PC-3 (cell line): ENCODE data around the gene DIAPH3. TPM values are rescaled to one million over a fixed set of nuclear protein-coding genes. Genes with fewer than 3 reads are reported as not detected.

Experiments
- ATAC-seq: fragments of 200-7000 bp; cut with Tn5 transposase; 2 replicates; pipeline ENCODE4 v1.9.1; 2020; ENCODE audit warnings: mild to moderate bottlenecking, moderate library complexity
- BruUV-seq: library from RNA; stranded (reverse); fragments of 400-500 nt; replicated peaks from 2 replicates; lab custom pipeline; 2021; lab: Mats Ljungman, UMichigan
- CTCF ChIA-PET: fragments of 300-600 bp; sonication (Branson Sonifier 250); formaldehyde crosslinking; loops from one replicate; lab custom pipeline; 2022; ENCODE audit warnings: antibody characterized with exemption; lab: Charles Lee
- POLR2A ChIA-PET: fragments of 300-600 bp; sonication (Branson Sonifier 250); formaldehyde crosslinking; loops from one replicate; lab custom pipeline; 2022; ENCODE audit warnings: antibody characterized with exemption; ENCODE audit not compliant: unreplicated experiment; lab: Charles Lee
- DNase-seq: peaks from one replicate; pipeline ENCODE4 v3.0.0-alpha.2; 2015
- H2AFZ ChIP-seq: fragments of 300-600 bp; sonication (generic); 2 replicates; pipeline ENCODE4 v1.6.0; 2016; ENCODE audit warnings: antibody characterized with exemption, low read length
- H3F3A ChIP-seq: fragments of 300-600 bp; sonication (generic); one replicate; pipeline ENCODE4 v1.6.0; 2017; ENCODE audit warnings: antibody characterized with exemption, low read length, control low read depth, mild to moderate bottlenecking; ENCODE audit not compliant: unreplicated experiment
- H3K27ac ChIP-seq: fragments of 300-600 bp; sonication (generic); 2 replicates; pipeline ENCODE4 v1.5.1; 2016; ENCODE audit warnings: mild to moderate bottlenecking, low read length
- H3K27me3 ChIP-seq: fragments of 300-600 bp; sonication (generic); 2 replicates; pipeline ENCODE4 v1.6.1; 2016; ENCODE audit warnings: low read length, mixed read lengths
- H3K36me3 ChIP-seq: fragments of 300-600 bp; sonication (generic); 2 replicates; pipeline ENCODE4 v1.6.1; 2016; ENCODE audit warnings: low read depth, mixed run types, low read length, mixed read lengths
- H3K4me1 ChIP-seq: fragments of 300-600 bp; sonication (generic); 2 replicates; pipeline ENCODE4 v1.5.1; 2016; ENCODE audit warnings: low read length; ENCODE audit not compliant: insufficient read depth
- H3K4me2 ChIP-seq: fragments of 300-600 bp; sonication (generic); 2 replicates; pipeline ENCODE4 v1.6.0; 2016; ENCODE audit warnings: low read length
- H3K4me3 ChIP-seq: fragments of 300-600 bp; sonication (generic); 2 replicates; pipeline ENCODE4 v1.5.1; 2016; ENCODE audit warnings: mild to moderate bottlenecking, low read length, mixed read lengths
- H3K79me2 ChIP-seq: fragments of 300-600 bp; sonication (generic); 2 replicates; pipeline ENCODE4 v1.6.1; 2017; ENCODE audit warnings: low read length, mixed read lengths
- H3K9ac ChIP-seq: fragments of 300-600 bp; sonication (generic); 2 replicates; pipeline ENCODE4 v1.6.0; 2016; ENCODE audit warnings: mild to moderate bottlenecking, low read length
- H3K9me2 ChIP-seq: fragments of 300-600 bp; sonication (generic); replicated peaks from 2 replicates; pipeline ENCODE4 v1.6.1; 2016; ENCODE audit warnings: mixed run types, low read length, mixed read lengths
- H3K9me3 ChIP-seq: fragments of 300-600 bp; sonication (generic); 2 replicates; pipeline ENCODE4 v1.6.1; 2016; ENCODE audit warnings: low read length, mixed read lengths
- H4K20me1 ChIP-seq: fragments of 300-600 bp; sonication (generic); 2 replicates; pipeline ENCODE4 v1.6.1; 2016; ENCODE audit warnings: low read length, mixed read lengths
- EZH2 ChIP-seq: fragments of 300-600 bp; sonication (generic); IDR thresholded peaks from one replicate; pipeline ENCODE4 v1.6.1; 2017; ENCODE audit warnings: antibody characterized with exemption, mild to moderate bottlenecking, low read length; ENCODE audit not compliant: unreplicated experiment
- EZH2phosphoT487 ChIP-seq: fragments of 300-600 bp; sonication (generic); IDR thresholded peaks from 2 replicates; pipeline ENCODE4 v1.6.1; 2018; ENCODE audit warnings: mild to moderate bottlenecking, antibody characterized with exemption, low read length, borderline replicate concordance
- intact Hi-C: fragments of 100-400 bp; cut with micrococcal nuclease; formaldehyde crosslinking; loops from 2 replicates; pipeline ENCODE4 v1.9.0; 2023
- total RNA-seq: library from RNA; depleted of rRNA; stranded (reverse); fragments of >200 nt; gene quantifications from 2 replicates; pipeline ENCODE4 v1.2.3, GENCODE V29; 2014
- TF ChIP-seq, protein P1 (sequence below): fragments of 300-600 bp; sonication (generic); conservative IDR thresholded peaks from 2 replicates; pipeline ENCODE4 v1.5.1; 2017; ENCODE audit warnings: antibody characterized with exemption, low read depth, mild to moderate bottlenecking, low read length

The DIAPH3 gene
- total RNA-seq, 1 experiment from 2014 or later = 7.6 TPM

DNA sequence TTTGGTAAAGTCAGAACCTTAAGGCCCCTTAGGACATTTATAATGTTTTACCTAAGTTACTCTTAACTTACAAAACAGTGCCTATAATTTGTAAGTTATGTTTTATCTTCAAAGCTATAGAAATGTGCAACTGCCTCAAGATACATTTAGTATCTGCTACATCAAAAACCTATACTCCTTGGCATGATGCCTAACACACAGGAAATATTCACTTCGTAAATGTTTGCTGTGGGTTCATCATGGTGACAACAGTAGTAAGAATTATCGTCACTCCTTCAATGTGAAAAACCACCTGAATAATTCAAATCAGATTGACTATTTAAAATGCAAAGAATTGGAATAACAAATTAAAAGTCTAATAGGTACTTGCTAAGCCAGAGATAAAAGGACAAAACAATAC, 184.1 kb downstream of the DIAPH3 start:
- no peak overlapping the region for H2AFZ ChIP-seq
- intact Hi-C loops = no loop called here
- no peaks in the 10 kb centered on the region for H3K79me2 ChIP-seq
- H3K4me1 ChIP-seq = no peaks in the 10 kb centered on the region
- H3K4me3 ChIP-seq = no peak overlapping the region
- no TSS peak for BruUV-seq
- no peak overlapping the region for H3K4me2 ChIP-seq
- no peaks in the 10 kb centered on the region for H3K36me3 ChIP-seq
- H3K27me3 ChIP-seq = no peaks in the 10 kb centered on the region
- no peaks in the 10 kb centered on the region for H3K9me2 ChIP-seq
- H3K27ac ChIP-seq = no peak overlapping the region
- no peak for DNase-seq
- POLR2A ChIA-PET = no interaction called here
- no peaks in the 10 kb centered on the region for H3K9me3 ChIP-seq
- ATAC-seq = no peak
- H3K9ac ChIP-seq = no peak overlapping the region
- CTCF ChIA-PET = no interaction called here
- no peaks in the 10 kb centered on the region for H3F3A ChIP-seq
- TF ChIP-seq, protein P1, sequence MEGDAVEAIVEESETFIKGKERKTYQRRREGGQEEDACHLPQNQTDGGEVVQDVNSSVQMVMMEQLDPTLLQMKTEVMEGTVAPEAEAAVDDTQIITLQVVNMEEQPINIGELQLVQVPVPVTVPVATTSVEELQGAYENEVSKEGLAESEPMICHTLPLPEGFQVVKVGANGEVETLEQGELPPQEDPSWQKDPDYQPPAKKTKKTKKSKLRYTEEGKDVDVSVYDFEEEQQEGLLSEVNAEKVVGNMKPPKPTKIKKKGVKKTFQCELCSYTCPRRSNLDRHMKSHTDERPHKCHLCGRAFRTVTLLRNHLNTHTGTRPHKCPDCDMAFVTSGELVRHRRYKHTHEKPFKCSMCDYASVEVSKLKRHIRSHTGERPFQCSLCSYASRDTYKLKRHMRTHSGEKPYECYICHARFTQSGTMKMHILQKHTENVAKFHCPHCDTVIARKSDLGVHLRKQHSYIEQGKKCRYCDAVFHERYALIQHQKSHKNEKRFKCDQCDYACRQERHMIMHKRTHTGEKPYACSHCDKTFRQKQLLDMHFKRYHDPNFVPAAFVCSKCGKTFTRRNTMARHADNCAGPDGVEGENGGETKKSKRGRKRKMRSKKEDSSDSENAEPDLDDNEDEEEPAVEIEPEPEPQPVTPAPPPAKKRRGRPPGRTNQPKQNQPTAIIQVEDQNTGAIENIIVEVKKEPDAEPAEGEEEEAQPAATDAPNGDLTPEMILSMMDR = no peak
- TF ChIP-seq EZH2 (no peak), EZH2phosphoT487 (no peak)
- H4K20me1 ChIP-seq = no peaks in the 10 kb centered on the region

GRCh38 chr13:59978862-59979261, 184.9 kb downstream of the DIAPH3 start:
- Histone ChIP-seq H3K27me3 (no peaks in the 10 kb centered on the region), H3K79me2 (no peaks in the 10 kb centered on the region), H3K27ac (no peak overlapping the region), H4K20me1 (no peaks in the 10 kb centered on the region), H3K4me1 (no peaks in the 10 kb centered on the region), H3K9ac (no peak overlapping the region), H2AFZ (no peak overlapping the region), H3K9me2 (no peaks in the 10 kb centered on the region), H3K4me2 (no peak overlapping the region), H3F3A (no peaks in the 10 kb centered on the region), H3K4me3 (no peak overlapping the region), H3K9me3 (no peaks in the 10 kb centered on the region), H3K36me3 (no peaks in the 10 kb centered on the region)
- intact Hi-C loops = no loop called here
- no peak for TF ChIP-seq EZH2phosphoT487
- TF ChIP-seq EZH2 = no peak
- TF ChIP-seq, protein P1 = no peak
- BruUV-seq = no TSS peak
- ChIA-PET CTCF (no interaction called here), POLR2A (no interaction called here)
- DNase-seq (no peak), ATAC-seq (no peak)

- no peaks in the 10 kb centered on the region for H3K36me3 ChIP-seq
- intact Hi-C loops = no loop called here
- no peak overlapping the region for H3K27ac ChIP-seq
- BruUV-seq = no TSS peak
- H3K4me2 ChIP-seq = no peak overlapping the region
- H4K20me1 ChIP-seq = no peaks in the 10 kb centered on the region
- H3K4me3 ChIP-seq = no peak overlapping the region
- ATAC-seq (no peak), DNase-seq (no peak)
- POLR2A ChIA-PET = no interaction called here
- no peaks in the 10 kb centered on the region for H3K4me1 ChIP-seq
- no peaks in the 10 kb centered on the region for H3K27me3 ChIP-seq
- H2AFZ ChIP-seq = no peak overlapping the region
- no peaks in the 10 kb centered on the region for H3K79me2 ChIP-seq
- no peak overlapping the region for H3K9ac ChIP-seq
- CTCF ChIA-PET = no interaction called here
- no peaks in the 10 kb centered on the region for H3K9me3 ChIP-seq
- H3F3A ChIP-seq = no peaks in the 10 kb centered on the region
- no peaks in the 10 kb centered on the region for H3K9me2 ChIP-seq
- no peak for TF ChIP-seq EZH2phosphoT487
- TF ChIP-seq, protein P1 = no peak
- TF ChIP-seq EZH2 = no peak
Measured at GRCh38 chr13:59976856-59977255, 186.9 kb downstream of the DIAPH3 start.
